ENCODE measurements around the gene ZNF286A.
"Not testable (repeated sequence)": the region's sequence is repeated elsewhere in the genome, so short reads cannot be mapped to it uniquely, and the experiment has no call there.

DNA sequence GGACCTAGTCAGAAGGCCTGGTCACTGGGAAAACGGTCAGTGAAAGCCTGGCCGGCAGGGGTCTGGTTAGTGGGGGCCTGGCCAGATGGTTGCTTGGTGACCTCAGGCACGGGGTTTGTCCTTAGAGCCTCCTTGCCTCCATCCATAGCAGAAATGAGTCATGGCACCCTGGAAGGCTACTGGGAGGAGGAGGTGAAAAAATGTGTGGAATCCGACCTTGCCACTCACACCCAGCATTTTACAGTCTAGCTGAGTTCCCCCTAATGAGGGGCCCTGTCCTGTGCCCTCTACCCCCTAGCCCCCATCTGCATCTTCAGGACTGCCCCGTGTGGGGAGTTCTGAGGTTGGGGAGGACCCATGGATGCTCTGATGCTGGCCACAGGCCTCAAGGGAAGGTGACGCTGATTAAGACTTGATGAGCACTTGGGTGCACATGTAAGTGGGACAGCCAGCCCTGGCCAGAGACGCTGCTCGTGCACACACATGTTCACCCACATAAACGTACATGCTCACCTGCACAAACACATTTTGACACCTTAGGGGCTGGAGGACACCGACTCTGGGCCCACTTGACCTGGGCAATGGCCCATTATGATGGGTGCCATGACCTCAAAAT, 33.7 kb downstream of the ZNF286A start:
- TF ChIP-seq, protein P1, sequence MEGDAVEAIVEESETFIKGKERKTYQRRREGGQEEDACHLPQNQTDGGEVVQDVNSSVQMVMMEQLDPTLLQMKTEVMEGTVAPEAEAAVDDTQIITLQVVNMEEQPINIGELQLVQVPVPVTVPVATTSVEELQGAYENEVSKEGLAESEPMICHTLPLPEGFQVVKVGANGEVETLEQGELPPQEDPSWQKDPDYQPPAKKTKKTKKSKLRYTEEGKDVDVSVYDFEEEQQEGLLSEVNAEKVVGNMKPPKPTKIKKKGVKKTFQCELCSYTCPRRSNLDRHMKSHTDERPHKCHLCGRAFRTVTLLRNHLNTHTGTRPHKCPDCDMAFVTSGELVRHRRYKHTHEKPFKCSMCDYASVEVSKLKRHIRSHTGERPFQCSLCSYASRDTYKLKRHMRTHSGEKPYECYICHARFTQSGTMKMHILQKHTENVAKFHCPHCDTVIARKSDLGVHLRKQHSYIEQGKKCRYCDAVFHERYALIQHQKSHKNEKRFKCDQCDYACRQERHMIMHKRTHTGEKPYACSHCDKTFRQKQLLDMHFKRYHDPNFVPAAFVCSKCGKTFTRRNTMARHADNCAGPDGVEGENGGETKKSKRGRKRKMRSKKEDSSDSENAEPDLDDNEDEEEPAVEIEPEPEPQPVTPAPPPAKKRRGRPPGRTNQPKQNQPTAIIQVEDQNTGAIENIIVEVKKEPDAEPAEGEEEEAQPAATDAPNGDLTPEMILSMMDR (IDR thresholded peaks at IDR 0.05) = not testable (repeated sequence)
- not testable (repeated sequence) for TF ChIP-seq POLR2AphosphoS5, POLR2A (IDR thresholded peaks at IDR 0.05)
